ENCODE results near the gene CLEC3B. TPM values are rescaled to one million over a fixed set of nuclear protein-coding genes. Genes with fewer than 3 reads are reported as not detected.

CLEC3B gene
- polyA plus RNA-seq, 3 donors: 3.9 to 22.7 (median 14.5) TPM

DNA sequence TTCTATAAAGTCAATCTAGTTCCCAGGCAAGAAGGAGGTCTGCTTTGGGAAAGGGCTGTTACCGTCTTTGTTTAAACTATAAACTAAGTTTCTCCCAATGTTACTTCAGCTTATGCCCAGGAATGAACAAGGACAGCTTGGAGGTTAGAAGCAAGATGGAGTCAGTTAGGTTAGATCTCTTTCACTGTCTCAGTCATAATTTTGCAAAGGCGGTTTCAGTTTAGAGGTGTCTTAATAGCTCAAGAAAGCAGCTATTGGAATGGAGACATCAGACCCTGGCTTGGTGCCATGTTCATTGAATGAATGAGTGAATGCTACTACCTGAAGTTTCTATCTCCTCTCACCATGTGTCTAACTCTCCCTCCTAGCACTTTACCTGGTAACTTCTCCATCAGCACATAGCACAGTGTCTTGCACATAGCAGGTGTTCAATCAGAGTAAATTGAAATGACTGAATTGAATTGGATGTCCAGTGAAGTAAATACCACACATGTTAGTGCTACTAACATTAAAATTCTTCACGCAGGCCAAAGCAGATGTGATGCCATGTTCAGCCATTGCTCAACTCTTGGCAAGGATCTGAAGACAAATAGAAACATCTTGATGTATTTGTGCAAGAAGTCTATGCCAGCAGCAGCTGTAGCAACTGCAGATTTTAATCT is 28.2 kb downstream of the CLEC3B start:
- Mint-ChIP-seq H3K36me3 (no peaks in the 10 kb centered on the region), H3K9me3 (peaks cover 0 to 6% (median 0%) of the 10 kb centered on the region in 7 donors), H3K4me3 (no peak overlapping the region), H3K4me1 (peaks cover 57% of the 10 kb centered on the region), H3K27ac (peak overlapping the region; percentile 88 to 97 (median 93)), H3K27me3 (ENCODE audit: low read depth in 3 of 3) (peaks cover 0 to 2% (median 2%) of the 10 kb centered on the region in 3 donors)
- Histone ChIP-seq H3K4me3 (replicated peaks in 1 of 3; ENCODE audit: low read depth in 2 of 3, low read length in 3 of 3) (peak overlapping the region in 1 of 3 experiments; percentile 27), H3K9me3 (replicated peaks in 1 of 2; ENCODE audit: control insufficient read depth in 1 of 2, insufficient read depth in 1 of 2, low read length in 2 of 2) (no peaks in the 10 kb centered on the region), H2AFZ (ENCODE audit: insufficient read depth, low read depth, low read length, poor library complexity, severe bottlenecking) (no peak overlapping the region), H3K27me3 (ENCODE audit: control insufficient read depth in 2 of 2, insufficient read depth in 2 of 2, low read length in 2 of 2) (no peaks in the 10 kb centered on the region), H3K9ac (ENCODE audit: insufficient read depth, low read length, poor library complexity, severe bottlenecking) (no peak overlapping the region), H3K4me2 (replicated peaks; ENCODE audit: extremely low read depth, low read length, poor library complexity, severe bottlenecking) (peak overlapping the region; percentile 49), H4K20me1 (ENCODE audit: insufficient read depth, low read length) (no peaks in the 10 kb centered on the region), H3K27ac (ENCODE audit: low read depth in 1 of 2, low read length in 2 of 2) (peak overlapping the region in 1 of 2 donors; percentile 82), H3K36me3 (replicated peaks in 1 of 2; ENCODE audit: control insufficient read depth in 1 of 2, insufficient read depth in 2 of 2, low read length in 2 of 2) (no peaks in the 10 kb centered on the region), H3K79me2 (ENCODE audit: insufficient read depth, low read length) (no peaks in the 10 kb centered on the region), H3K4me1 (ENCODE audit: control insufficient read depth in 1 of 2, insufficient read depth in 2 of 2, low read length in 2 of 2) (peaks cover 49 to 62% of the 10 kb centered on the region in 2 donors)
- intact Hi-C loops (cut with micrococcal nuclease): no loop called here
- TF ChIP-seq, protein P1, sequence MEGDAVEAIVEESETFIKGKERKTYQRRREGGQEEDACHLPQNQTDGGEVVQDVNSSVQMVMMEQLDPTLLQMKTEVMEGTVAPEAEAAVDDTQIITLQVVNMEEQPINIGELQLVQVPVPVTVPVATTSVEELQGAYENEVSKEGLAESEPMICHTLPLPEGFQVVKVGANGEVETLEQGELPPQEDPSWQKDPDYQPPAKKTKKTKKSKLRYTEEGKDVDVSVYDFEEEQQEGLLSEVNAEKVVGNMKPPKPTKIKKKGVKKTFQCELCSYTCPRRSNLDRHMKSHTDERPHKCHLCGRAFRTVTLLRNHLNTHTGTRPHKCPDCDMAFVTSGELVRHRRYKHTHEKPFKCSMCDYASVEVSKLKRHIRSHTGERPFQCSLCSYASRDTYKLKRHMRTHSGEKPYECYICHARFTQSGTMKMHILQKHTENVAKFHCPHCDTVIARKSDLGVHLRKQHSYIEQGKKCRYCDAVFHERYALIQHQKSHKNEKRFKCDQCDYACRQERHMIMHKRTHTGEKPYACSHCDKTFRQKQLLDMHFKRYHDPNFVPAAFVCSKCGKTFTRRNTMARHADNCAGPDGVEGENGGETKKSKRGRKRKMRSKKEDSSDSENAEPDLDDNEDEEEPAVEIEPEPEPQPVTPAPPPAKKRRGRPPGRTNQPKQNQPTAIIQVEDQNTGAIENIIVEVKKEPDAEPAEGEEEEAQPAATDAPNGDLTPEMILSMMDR (IDR thresholded peaks at IDR 0.05): no peak
- peak; percentile 43 to 66 (median 61) for DNase-seq
- no CpG with 5 or more reads among the region's 3 CpGs for WGBS (ENCODE audit: insufficient coverage)

DNA sequence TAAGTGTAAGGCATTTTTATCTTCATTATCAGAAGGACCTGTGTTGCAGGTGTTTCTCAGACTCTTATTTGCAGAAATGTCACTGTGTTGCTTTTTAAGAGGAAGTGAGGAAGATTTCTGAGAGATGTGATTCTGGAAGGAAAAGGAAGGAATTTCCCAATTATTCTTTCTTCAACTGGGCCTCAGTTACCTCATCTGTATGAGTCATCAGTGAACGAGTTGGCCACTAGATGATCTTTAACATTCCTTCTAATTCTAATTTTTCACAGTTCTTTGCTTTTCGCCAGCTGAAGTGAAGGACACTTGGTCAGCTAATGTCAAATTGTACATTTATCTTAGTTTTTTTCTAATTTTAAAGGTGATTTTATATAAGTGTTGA is 28.9 kb downstream of the CLEC3B start:
- H3K36me3 Mint-ChIP-seq: no peaks in the 10 kb centered on the region
- intact Hi-C loops (cut with micrococcal nuclease): loop anchor here in 1 of 2 donors (5.0 kb wide), 1 partner anchor 67 kb away; no protein-coding TSS in a partner anchor
- WGBS (ENCODE audit: insufficient coverage): no CpG with 5 or more reads among the region's 2 CpGs

More for the DNA sequence above, 28.9 kb downstream of the CLEC3B start:
- peak overlapping the region; percentile 49 for H3K4me2 ChIP-seq (replicated peaks; ENCODE audit: extremely low read depth, low read length, poor library complexity, severe bottlenecking)
- peaks cover 49 to 62% of the 10 kb centered on the region in 2 donors for H3K4me1 ChIP-seq (ENCODE audit: control insufficient read depth in 1 of 2, insufficient read depth in 2 of 2, low read length in 2 of 2)
- no peaks in the 10 kb centered on the region for H3K27me3 ChIP-seq (ENCODE audit: control insufficient read depth in 2 of 2, insufficient read depth in 2 of 2, low read length in 2 of 2)
- H3K27ac ChIP-seq (ENCODE audit: low read depth in 1 of 2, low read length in 2 of 2): peak overlapping the region in 1 of 2 donors; percentile 82
- H3K4me3 Mint-ChIP-seq: peak overlapping the region in 1 of 2 donors; percentile 2
- H3K4me3 ChIP-seq (replicated peaks in 1 of 3; ENCODE audit: low read depth in 2 of 3, low read length in 3 of 3): peak overlapping the region in 1 of 3 experiments; percentile 27
- H3K79me2 ChIP-seq (ENCODE audit: insufficient read depth, low read length): no peaks in the 10 kb centered on the region
- H3K9ac ChIP-seq (ENCODE audit: insufficient read depth, low read length, poor library complexity, severe bottlenecking): no peak overlapping the region
- H3K27me3 Mint-ChIP-seq (ENCODE audit: low read depth in 3 of 3): peaks cover 0 to 2% (median 2%) of the 10 kb centered on the region in 3 donors
- no peaks in the 10 kb centered on the region for H4K20me1 ChIP-seq (ENCODE audit: insufficient read depth, low read length)
- peak; percentile 75 to 93 (median 93) for DNase-seq
- H3K36me3 ChIP-seq (replicated peaks in 1 of 2; ENCODE audit: control insufficient read depth in 1 of 2, insufficient read depth in 2 of 2, low read length in 2 of 2): no peaks in the 10 kb centered on the region
- TF ChIP-seq, protein P1 (IDR thresholded peaks at IDR 0.05): no peak
- H2AFZ ChIP-seq (ENCODE audit: insufficient read depth, low read depth, low read length, poor library complexity, severe bottlenecking): no peak overlapping the region
- H3K27ac Mint-ChIP-seq: peak overlapping the region; percentile 88 to 97 (median 93)
- no peaks in the 10 kb centered on the region for H3K9me3 ChIP-seq (replicated peaks in 1 of 2; ENCODE audit: control insufficient read depth in 1 of 2, insufficient read depth in 1 of 2, low read length in 2 of 2)
- peaks cover 0 to 6% (median 0%) of the 10 kb centered on the region in 7 donors for H3K9me3 Mint-ChIP-seq
- H3K4me1 Mint-ChIP-seq: peaks cover 57% of the 10 kb centered on the region

Data from CD14-positive monocyte (primary cell).